ENCODE results near the gene BROX.

BROX gene

DNA sequence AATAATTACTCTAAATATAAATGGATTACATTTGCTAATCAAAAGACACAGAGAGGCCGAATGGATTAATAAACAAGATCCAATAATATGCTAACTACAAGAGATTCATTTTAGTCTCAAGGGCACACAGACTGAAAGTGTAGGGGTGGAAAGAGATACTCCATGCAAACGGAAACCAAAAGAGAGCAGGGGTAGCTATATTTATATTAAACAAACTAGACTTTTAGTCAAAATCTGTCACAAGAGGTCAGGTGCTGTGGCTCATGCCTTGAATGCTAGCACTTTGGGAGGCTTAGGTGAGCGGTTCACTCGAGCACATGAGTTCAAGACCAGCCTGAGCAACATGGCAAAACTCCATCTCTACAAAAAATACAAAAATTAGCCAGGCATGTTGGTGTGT, 68.9 kb downstream of the BROX start:
- DNase-seq, result no peak

GRCh38 chr1:222783051-222783450, 70.7 kb downstream of the BROX start:
- DNase-seq, result no peak

DNA sequence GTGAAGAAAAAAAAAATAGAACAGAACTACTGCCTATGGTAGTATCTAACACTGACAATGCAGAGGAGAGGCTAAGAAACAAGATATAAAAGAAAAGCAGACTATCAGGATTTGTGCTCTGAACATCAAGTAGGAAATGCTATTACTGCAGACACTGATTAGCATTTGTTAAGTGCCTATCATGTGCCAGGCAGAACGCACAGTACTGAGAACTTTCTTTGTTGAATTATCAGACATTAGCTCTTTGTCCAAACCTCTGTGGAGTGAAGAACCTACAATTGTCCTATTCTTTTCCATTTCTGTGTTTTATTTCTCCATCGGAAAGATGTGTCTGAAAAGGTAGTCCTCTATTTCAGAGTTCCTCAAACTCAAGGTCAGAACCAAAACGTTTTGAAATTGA, 72.0 kb downstream of the BROX start:
- DNase-seq, result no peak
